DMS153 (cell line): Measurements from ENCODE around the gene RARA.
"Not testable (repeated sequence)": the region's sequence is repeated elsewhere in the genome, so short reads cannot be mapped to it uniquely, and the experiment has no call there.

ENCODE experiments used
- DNase-seq: peaks from one replicate; lab custom pipeline; 2025; lab: John Stamatoyannopoulos, UW

The RARA gene

GRCh38 chr17:40358323-40359038, 49.5 kb downstream of the RARA start:
- peak; percentile 63 for DNase-seq

GRCh38 chr17:40360091-40360490, 51.1 kb downstream of the RARA start:
- no peak for DNase-seq

DNA sequence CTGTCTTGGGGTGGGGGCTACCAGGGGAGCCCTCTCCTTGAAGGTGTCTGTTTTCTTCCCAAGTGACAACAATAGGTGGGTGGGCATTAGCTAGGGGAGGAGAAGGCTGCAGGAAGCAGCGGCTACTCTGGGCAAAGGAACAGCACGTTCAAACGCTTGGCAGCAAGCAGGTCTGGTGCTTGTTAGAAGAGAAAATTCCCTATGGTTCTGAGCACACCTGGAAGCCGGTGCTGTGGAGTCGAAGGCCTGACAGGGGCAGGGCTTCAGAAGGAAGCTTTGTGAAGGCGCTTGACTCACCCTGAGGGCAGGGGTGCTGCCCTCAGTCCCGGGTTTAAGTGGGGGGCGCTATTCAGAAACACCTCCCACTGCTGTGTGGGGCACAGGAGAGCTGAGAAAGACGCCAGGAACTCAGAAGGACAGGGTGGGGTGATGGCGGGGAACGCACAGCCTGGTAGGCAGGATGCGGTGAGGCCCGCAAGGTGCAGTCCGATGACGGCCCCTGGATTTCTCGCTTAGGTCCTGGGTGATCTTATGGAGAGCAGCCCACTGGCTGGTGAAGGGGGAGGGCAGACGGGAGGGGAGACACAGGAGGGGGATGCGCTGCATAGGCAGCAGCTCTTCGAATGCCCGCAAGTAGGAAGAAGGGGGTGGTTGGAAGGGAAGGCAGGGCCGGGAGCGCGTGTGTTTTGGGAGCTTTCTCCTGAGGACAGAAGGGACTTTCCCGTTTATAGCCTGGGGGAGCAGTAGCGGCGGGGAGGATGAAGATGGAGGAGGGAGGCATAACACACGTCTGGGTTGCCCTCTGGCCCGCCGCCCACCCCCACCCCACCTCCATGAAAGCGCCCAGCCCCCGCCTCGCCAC, 52.3 kb downstream of the RARA start:
- no peak for DNase-seq

GRCh38 chr17:40361925-40362695, 53.1 kb downstream of the RARA start:
- DNase-seq: no peak

GRCh38 chr17:40362696-40363110, 53.7 kb downstream of the RARA start:
- DNase-seq: peak; percentile 51

DNA sequence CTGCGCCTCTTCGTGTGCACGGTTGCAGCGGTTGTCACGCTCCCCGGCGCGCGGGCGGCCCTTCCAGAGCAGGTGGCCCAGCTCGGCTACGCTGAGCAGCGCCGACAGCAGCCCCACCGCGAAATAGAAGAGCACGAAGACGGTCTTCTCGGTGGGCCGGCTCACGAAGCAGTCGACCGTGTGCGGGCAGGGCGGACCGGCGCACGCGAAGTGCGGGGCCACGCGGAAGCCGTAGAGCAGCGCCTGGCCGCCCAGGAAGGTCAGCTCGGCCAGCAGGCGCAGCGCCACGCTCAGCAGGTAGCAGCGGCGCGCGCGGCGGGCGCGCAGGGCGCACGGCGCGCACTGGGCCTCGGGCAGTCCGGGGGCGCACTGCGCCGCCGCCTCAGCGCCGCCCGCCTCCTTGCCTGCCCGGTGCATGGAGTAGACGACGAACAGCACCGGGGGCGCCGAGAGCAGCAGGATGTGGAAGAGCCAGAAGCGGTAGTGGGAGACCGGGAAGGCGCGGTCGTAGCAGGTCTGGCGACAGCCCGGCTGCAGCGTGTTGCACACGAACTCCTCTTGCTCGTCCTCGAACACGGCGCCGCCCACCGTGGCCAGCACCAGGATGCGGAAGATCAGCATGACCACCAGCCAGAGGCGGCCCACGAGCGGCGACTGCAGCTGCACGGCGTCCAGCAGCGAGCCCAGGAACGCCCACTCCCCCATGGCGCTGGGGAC, 54.3 kb downstream of the RARA start:
- DNase-seq: no peak

- DNase-seq: no peak
Measured at GRCh38 chr17:40364121-40364861, 55.3 kb downstream of the RARA start, which contains the start of gene GJD3. Gene GJD3, minus strand, starts transcription at chr17:40364737. Its CDS starts 922 bp downstream, at chr17:40363815.

DNA sequence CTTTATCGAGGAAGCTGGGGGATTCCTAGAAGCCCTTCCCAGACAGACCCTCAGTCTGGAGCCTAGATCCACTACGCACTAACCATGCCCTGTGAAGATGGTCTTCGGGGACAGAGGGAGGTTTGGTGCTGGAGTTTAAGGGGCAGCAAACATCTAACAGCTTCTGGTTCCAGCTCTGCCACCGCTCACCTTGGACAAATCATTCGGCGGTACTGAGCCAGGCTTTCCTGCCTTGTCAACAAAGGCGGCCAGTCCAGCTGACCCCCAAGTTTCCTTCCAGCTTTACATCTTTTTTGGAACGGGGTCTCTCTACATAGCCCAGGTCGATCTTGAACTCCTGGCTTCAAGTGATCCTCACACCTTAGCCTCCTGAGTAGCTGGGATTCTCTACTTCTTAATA, 55.9 kb downstream of the RARA start:
- DNase-seq: no peak

DNA sequence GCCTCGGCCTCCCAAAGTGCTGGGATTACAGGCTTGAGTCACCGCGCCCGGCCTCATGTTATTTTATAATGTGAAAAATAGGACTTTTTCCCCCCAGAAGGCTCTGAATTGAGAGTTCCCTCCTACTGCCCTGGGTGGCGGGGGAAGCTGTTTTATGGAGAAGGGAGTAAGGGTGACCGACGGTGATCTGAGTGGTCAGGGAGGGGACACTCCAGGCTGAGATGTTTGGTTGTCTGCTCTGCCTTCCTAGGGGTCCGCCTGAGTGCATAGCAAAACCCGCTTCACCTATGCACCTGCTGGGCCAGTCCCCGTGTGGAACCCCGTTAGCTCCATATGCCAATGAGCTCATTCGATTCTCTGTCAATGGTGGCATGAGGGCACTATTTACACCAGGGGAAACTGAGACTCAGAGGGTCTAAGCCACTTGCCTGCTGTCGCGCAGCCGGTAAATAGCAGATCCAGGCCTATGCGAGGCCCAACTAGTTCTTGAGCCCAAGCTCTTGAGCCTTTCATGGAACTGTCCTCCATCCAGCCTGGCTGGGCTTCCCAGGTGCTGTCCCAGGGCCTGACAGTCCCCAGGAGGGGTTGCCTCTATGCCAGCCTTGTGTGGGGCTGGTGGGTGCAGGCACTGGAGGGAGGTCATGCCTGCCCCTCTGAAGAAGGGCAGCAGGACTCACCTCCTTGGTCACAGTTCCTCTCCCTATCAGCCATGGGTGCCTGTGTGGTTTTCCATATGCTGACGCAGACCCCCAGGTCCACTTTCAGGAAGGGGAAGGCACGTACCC, 57.3 kb downstream of the RARA start:
- no peak for DNase-seq

DNA sequence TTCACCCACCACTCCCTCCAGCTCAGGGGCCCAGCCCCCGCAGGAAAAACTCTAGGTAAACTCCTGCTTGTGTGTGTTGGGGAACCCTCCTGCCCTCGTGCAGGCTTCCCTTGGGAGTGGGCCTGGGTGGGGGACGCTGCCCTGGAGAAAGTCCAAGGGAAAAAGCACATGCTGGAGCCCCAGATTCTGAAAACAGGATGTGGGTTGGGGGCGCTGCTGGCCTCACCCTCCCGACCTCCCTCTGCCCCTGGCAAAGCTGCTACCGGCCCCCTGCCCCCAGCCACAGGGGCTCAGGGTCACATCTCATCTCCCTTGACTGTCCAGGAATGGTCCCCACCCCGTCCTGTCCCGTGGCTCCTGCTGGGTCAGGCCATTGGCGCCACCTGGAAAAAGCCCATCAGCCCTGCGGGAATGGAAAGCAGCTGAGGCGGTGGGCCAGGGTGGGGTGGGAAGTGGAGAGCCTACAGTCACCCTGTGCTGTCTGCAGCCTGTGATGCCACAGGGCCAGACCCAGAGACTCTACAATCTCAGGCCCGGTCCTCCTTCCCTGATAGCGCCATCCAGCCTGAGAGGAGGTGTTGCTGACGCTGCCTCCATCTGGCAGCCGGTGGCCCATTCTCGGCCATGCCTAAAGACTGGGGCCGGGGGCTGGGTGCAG, 58.0 kb downstream of the RARA start:
- DNase-seq: no peak

DNA sequence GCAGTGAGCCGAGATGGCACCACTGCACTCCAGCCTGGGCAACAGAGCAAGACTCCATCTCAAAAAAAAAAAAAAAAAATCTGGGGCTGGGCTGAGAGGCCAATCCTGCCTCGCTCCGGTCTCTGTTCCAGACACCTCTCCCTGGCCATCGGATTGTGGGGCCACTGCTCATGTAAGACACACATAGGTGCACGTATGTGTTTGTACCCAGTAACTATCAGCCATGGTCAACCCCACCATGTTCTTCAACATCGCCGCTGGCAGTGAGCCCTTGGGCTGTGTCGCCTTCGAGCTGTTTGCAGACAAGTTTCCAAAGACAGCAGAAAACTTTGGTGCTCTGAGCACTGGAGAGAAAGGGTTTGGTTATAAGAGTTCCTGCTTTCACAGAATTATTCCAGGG, 58.7 kb downstream of the RARA start:
- DNase-seq: not testable (repeated sequence)

GRCh38 chr17:40369923-40370322, 60.9 kb downstream of the RARA start:
- DNase-seq: no peak

GRCh38 chr17:40371261-40371929, 62.4 kb downstream of the RARA start:
- DNase-seq: no peak

- no peak for DNase-seq
Measured at GRCh38 chr17:40372031-40372430, 63.1 kb downstream of the RARA start.

DNA sequence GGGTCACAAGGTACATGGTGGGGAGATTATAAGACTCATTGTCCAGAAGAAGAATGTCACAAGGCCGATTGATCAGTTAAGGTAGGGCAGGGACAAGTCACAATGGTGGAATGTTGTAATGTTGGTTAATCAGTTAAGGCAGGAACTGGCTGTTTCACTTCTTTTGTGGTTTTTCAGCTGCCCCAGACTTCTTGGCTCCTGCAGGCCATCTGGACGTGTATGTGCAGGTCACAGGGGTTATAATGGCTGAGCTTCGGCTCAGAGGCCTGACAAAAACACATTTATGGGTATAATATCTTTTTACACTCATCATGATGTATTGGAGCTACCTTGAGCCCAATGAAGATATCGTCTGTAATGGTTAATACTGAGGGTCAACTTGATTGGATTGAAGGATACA, 63.7 kb downstream of the RARA start:
- not testable (repeated sequence) for DNase-seq

- no peak for DNase-seq
Measured at GRCh38 chr17:40373324-40373723, 64.3 kb downstream of the RARA start.

- no peak for DNase-seq
Measured at GRCh38 chr17:40373999-40374398, 65.0 kb downstream of the RARA start.

DNA sequence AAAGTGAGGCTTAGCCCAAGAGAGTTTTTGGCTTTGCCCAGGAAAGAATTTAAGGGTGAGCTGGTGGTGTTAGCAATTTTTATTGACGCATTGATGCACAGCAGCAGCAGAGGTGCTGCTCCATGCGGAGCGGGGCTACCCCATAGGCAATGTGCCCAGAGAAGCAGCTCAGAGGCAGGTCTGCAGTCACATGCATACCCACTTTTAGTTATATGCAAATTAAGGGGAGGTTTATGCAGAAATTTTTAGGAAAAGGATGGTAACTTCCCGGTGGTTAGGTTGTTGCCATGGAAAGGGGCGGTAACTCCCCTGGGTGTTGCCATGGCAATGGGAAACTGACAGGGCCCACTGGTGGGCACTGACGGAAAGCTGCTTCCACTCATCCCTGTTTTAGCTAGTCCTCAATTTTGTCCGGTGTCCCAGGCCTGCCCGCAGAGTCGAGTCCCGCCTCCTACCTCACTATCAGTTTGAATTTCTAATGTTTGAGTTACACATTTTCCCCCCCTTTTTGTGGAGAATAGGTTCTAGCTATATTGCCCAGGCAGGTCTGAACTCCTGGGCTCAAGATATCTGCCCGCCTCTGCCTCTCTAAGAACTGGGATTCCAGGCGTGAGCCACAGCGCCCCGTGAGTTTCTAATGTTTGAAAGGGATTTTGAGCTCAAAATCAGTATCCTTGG, 66.0 kb downstream of the RARA start:
- DNase-seq: no peak

DNA sequence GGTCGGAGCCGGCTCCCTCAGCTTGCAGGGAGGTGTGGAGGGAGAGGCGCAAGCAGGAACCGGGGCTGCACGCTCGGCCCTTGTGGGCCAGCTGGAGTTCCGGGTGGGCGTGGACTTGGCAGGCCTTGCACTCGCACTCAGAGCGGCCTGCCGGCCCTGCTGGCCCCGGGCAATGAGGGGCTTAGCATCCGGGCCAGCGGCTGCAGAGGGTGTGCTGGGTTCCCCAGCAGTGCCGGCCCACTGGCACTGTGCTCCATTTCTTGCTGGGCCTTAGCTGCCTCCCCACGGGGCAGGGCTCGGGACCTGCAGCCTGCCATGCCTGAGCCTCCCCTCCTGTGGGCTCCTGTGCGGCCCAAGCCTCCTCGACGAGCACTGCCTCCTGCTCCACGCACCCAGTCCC, 66.8 kb downstream of the RARA start:
- not testable (repeated sequence) for DNase-seq
